Chondrocyte (in vitro differentiated cells): Measurements from ENCODE around the gene ACACA. TPM values are rescaled to one million over a fixed set of nuclear protein-coding genes. Genes with fewer than 3 reads are reported as not detected.
A peak's percentile ranks its signal among the peaks of the same experiment; 100 is the strongest.

ENCODE experiments used
- DNase-seq: peaks from one replicate; pipeline ENCODE4 v3.0.0; 2021; ENCODE audit warnings: mixed read lengths, low spot score
- H3K27ac Mint-ChIP-seq: one replicate; pipeline ENCODE4 v1.8.0; 2021; ENCODE audit warnings: mild to moderate bottlenecking, moderate library complexity, mixed read lengths; ENCODE audit not compliant: unreplicated experiment
- H3K27me3 Mint-ChIP-seq: 2 replicates; pipeline ENCODE4 v1.8.0; 2021; ENCODE audit warnings: low read depth, mixed read lengths
- H3K36me3 Mint-ChIP-seq: 2 replicates; pipeline ENCODE4 v1.8.0; 2021; ENCODE audit warnings: low read depth, mixed read lengths
- H3K4me1 Mint-ChIP-seq: 2 replicates; pipeline ENCODE4 v1.8.0; 2021; ENCODE audit warnings: low read depth, mild to moderate bottlenecking, mixed read lengths
- H3K4me3 Mint-ChIP-seq: one replicate; pipeline ENCODE4 v1.8.0; 2021; ENCODE audit warnings: mild to moderate bottlenecking, moderate library complexity, mixed read lengths; ENCODE audit not compliant: unreplicated experiment
- H3K9me3 Mint-ChIP-seq: 2 replicates; pipeline ENCODE4 v1.8.0; 2021; ENCODE audit warnings: low read depth, mixed read lengths
- total RNA-seq: library from RNA; stranded (reverse); gene quantifications from 3 replicates; pipeline ENCODE4 v1.2.1, GENCODE V29; 2021
- TF ChIP-seq, protein P1 (sequence below): fragments of 200-600 bp; sonication (generic); IDR thresholded peaks from 2 replicates; pipeline ENCODE4 v1.5.0; 2021; ENCODE audit warnings: antibody characterized with exemption, mild to moderate bottlenecking, moderate library complexity

ACACA gene
- total RNA-seq, 1 donor from 2014 or later: 77.1 TPM

DNA sequence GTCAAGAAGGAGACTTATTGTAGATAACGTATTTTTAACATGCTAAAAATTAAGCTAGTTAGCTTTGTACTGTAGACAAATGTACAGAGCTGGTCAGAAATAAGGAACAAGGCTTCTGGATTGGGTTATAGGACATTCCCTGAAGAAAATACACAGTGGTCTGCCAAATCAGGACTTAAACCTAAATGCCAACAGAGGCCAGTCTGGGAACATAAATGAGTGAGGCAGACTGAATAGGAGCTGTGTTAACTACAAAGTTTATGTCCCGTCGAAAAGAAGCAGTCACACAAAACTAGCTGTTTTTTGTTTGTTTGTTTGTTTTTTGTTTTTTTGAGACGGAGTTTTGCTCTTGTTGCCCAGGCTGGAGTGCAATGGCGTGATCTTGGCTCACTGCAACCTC is 151.2 kb downstream of the ACACA start:
- Mint-ChIP-seq H3K27me3 (no peaks in the 10 kb centered on the region), H3K4me1 (peaks cover 13% of the 10 kb centered on the region), H3K36me3 (peaks cover 7% of the 10 kb centered on the region), H3K4me3 (no peak overlapping the region), H3K27ac (no peak overlapping the region), H3K9me3 (no peaks in the 10 kb centered on the region)
- TF ChIP-seq, protein P1, sequence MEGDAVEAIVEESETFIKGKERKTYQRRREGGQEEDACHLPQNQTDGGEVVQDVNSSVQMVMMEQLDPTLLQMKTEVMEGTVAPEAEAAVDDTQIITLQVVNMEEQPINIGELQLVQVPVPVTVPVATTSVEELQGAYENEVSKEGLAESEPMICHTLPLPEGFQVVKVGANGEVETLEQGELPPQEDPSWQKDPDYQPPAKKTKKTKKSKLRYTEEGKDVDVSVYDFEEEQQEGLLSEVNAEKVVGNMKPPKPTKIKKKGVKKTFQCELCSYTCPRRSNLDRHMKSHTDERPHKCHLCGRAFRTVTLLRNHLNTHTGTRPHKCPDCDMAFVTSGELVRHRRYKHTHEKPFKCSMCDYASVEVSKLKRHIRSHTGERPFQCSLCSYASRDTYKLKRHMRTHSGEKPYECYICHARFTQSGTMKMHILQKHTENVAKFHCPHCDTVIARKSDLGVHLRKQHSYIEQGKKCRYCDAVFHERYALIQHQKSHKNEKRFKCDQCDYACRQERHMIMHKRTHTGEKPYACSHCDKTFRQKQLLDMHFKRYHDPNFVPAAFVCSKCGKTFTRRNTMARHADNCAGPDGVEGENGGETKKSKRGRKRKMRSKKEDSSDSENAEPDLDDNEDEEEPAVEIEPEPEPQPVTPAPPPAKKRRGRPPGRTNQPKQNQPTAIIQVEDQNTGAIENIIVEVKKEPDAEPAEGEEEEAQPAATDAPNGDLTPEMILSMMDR: no peak
- DNase-seq: no peak

DNA sequence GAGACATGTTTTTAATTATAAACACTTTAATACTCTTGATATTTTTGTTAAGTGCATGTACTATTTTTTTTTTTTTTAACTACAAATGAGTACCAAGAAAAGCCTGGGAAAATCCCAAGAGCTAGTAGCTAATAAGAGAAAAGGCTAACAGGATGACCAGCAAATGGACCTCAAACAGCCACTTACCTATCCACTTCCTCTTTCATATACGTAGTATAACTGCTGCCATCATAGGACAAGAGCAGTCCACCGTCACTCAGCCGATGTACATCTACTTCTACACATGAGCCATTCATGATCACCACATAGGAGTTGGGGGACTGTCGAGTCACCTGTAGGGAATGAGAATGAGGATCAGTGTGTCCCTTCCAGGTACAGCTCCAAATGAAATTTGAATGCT is 158.8 kb downstream of the ACACA start:
- Mint-ChIP-seq H3K9me3 (no peaks in the 10 kb centered on the region), H3K27me3 (no peaks in the 10 kb centered on the region), H3K36me3 (peaks cover 34% of the 10 kb centered on the region), H3K4me1 (no peaks in the 10 kb centered on the region), H3K4me3 (no peak overlapping the region), H3K27ac (no peak overlapping the region)
- TF ChIP-seq, protein P1: no peak
- DNase-seq: no peak

DNA sequence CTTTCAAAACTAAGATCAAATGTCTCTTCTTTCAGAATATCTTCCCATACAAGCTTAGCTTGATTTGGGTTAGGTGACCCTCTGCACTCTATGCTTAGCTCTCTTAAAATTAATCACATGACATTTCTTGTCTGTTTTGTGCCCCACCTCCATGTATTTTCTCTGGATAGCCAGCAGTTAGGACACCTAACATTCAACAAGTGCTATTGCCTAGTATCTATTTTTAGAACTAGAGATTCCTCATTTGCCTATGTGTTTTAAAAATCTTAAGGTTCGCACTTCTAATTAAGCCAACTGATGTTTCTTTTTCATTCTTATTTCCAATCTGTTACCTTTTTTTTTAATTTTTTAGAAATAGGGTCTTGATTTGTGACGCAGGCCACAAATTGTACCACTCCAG is 160.6 kb downstream of the ACACA start:
- Mint-ChIP-seq H3K4me3 (no peak overlapping the region), H3K36me3 (peaks cover 34% of the 10 kb centered on the region)

DNA sequence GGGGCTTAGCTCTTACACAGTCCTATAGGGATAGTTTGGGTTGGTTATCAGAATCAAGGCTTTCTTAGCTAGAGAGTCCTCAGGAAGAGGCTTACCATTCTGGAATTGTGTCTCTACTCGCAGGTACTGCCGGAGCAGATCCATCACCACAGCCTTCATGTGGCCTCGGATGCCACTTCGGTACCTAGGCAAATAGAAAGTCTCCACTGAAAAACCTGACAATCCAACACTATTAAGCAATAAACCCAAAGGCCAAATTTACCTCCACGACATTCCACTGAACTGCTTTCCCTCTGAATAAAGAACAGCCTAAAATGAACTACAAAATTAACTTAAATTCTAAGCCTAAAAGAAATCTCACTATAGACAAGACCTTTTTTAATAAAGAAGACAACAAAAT is 166.3 kb downstream of the ACACA start:
- no peak for DNase-seq
- Mint-ChIP-seq H3K36me3 (peaks cover 12% of the 10 kb centered on the region), H3K4me1 (no peaks in the 10 kb centered on the region), H3K4me3 (no peak overlapping the region), H3K27me3 (no peaks in the 10 kb centered on the region), H3K9me3 (no peaks in the 10 kb centered on the region), H3K27ac (no peak overlapping the region)
- TF ChIP-seq, protein P1: no peak

More for the DNA sequence above, 160.6 kb downstream of the ACACA start:
- TF ChIP-seq, protein P1: no peak
- no peaks in the 10 kb centered on the region for H3K9me3 Mint-ChIP-seq
- H3K27ac Mint-ChIP-seq: no peak overlapping the region
- H3K27me3 Mint-ChIP-seq: no peaks in the 10 kb centered on the region
- no peaks in the 10 kb centered on the region for H3K4me1 Mint-ChIP-seq
- DNase-seq: no peak

DNA sequence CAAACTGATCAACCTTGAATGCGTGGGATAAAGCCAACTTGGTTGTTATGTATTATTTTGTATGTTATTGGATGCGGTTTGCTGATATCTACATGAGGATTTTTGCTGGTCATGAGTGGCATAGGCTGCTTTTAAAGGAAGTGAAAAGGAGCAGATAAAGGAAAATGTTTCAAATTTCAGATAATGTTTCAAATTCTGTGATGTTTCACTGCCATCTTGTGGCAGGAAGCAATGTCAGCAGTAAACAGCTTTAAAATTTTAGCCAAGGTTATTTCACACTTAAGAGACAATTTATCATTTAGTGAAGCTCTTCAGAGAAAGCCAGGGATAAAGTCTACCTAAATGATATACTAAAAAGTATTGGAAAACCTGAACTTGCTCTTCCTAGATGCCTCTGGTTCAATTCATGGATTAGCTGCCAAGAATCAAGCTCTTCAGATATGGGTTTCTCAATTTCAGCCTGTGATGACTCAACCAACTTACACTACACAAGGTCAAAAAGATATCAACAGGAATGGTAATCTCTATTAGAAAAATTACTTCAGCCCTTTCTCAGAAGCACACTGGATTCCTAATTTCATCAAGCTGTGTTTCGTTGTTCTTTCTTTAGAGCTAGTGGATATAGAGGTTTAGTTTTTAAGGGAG is 166.8 kb downstream of the ACACA start:
- H3K9me3 Mint-ChIP-seq: no peaks in the 10 kb centered on the region
- H3K4me1 Mint-ChIP-seq: no peaks in the 10 kb centered on the region
- DNase-seq: no peak
- no peak overlapping the region for H3K27ac Mint-ChIP-seq
- H3K36me3 Mint-ChIP-seq: peaks cover 12% of the 10 kb centered on the region
- H3K4me3 Mint-ChIP-seq: no peak overlapping the region
- TF ChIP-seq, protein P1: peak; percentile 92
- no peaks in the 10 kb centered on the region for H3K27me3 Mint-ChIP-seq
